ENCODE measurements around the gene SPHK2.

Gene SPHK2

DNA sequence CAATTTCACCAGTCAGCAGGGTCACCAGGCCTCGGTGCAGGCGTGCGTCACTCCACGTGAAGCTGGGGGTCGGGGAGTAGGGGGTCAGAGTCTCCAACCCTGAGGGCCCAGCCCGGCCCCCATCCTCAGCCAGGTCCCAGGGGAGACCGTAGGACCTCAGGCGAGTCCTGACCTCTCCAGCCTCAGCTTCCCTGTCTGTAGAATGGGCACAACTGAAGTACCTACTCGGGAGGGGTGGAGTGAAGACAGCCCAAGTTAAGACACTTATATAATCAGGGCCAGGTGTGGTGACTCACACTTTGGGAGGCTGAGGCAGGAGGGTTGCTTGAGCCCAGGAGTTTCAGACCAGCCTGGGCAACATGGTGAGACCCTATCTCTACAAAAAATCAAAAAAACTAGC lies 15.5 kb upstream of the SPHK2 start:
- no peak for DNase-seq

GRCh38 chr19:48606463-48607358 lies 12.6 kb upstream of the SPHK2 start, which contains the start of gene SPACA4:
SPACA4 (plus strand) TSS chr19:48606742; CDS start chr19:48606979, 237 bp downstream.
- no peak for DNase-seq

DNA sequence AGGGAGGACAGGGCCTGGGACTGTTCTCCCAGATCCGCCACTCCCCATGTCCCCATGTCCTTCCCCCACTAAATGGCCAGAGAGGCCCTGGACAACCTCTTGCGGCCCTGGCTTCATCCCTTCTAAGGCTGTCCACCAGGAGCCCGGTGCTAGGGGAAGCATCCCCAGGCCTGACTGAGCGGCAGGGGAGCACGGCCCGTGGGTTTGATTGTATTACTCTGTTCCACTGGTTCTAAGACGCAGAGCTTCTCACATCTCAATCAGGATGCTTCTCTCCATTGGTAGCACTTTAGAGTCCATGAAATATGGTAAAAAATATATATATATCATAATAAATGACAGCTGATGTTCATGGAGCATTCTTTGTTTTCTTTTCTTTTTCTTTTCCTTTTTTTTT lies 11.9 kb upstream of the SPHK2 start:
- no peak for DNase-seq

DNA sequence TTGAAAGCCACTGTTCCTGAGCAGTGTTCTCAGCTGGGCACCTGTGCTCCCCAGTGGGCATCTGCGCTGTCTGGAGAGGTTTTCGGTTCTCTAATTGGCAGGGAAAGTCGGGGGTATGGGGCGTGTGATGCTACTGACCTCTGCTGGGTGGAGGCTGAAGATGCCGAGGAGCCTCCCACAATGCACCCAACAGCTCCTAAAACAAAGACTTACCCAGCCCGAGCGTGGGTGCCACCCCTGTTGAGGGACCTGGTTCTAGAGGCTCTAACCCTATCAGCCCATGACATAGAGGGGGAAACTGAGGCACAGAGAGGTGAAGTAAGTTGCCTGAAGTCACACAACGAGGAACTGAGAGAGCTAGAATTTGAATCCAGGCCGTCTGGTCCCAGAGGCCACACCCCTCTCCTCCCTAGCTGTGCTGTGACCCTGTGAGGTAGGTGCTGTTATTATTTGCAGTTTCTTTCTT lies 10.5 kb upstream of the SPHK2 start:
- no peak for DNase-seq

DNA sequence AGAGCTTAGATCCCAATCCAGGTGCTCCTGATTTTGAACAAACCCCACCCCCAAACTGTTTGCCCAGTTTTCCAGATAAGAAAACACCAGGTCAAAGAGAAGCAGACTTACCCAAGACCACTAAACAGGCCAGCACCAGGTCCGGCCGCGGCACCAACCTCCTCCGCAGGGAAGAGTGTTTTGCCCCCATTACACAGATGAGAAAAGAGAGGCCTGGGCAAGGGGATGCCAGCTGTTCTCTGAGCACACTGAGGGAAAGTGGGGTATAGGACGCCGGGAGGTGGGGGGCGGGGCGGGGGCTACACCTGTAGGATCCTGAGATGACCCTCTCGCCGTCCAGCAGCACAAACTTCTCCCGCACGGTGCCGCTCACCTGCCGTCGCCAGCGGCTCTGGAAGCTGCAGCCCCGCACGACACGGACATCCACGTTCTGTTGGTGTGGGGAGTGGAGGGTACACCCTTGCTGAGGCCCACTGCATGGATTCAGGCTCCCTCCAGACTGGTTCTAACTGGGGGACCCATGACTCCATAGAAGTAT lies 9.7 kb upstream of the SPHK2 start:
- DNase-seq: no peak

- no peak for DNase-seq
Observed at GRCh38 chr19:48611872-48612271, 7.4 kb upstream of the SPHK2 start.

GRCh38 chr19:48613024-48613851 lies 6.1 kb upstream of the SPHK2 start:
- DNase-seq: no peak

DNA sequence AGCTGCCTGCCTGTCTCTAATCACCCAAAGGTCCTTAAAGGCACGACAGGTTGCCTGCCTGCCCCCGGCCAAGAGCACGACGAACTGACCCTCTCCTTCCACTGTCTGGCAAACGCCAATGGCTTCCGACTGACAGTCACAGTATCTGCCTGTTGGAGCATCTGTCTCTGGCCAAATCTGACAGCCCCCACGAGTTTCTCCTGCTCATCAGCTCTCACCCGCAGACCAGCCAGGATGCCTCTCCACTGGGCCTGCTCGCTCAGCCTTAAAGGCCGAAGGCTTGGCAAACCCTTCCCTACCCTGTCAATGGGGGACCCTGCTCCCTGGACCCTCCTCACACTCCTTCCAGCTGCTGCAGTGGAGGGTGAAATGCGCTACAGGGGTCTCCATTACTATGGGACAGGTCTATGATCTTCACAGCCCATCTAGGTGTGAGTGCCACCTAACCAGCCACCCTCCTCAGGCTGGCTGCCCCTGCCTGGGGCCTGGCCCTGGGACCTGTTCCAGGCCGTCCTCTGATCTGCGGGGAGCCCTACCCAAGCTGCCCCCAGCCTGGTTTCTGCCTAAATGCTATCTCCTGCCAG lies 5.4 kb upstream of the SPHK2 start:
- DNase-seq: no peak

DNA sequence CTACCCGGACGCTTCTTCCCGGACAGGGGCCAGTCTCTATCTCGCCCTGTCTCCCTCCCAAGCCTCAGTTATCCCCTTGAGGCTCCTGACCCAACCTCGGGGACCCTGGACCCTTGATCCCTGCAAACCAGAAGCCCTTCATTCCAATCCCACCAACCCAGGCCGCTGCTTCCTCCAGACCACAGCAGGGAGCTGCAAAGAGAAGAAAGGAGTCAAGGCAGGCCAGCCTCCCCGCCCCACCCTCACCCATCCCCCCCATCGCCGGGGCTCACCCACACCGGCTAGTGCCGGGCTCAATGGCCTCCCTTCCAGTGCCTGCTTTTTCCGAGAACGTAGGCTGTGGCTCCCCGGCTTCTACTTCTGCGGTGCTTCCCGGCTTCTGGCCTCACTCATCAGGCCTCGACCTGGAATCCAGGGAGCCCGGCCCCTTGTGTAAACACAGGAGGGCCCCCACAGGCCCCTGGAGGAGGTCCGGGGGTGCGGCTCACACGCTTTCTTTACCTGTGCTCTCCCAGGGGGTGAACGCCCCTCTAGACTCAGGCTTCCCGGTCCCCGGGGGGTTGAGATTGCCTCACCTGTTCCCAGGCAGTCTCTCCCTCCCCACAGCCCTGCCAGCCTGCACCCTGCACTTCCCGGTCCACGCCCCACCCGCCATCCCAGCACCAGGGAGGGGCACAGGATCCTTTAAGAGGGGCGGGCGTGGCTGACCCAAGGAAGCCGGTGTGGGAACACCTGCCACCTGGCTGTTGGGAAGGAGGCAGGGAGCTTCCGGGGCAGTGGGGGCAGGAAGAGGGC lies 4.7 kb upstream of the SPHK2 start, which contains the start of gene FAM83E:
Gene FAM83E (minus strand): TSS at position 641 of the 795 bp plus-strand sequence. CDS start 1,704 bp downstream, outside the sequence.
- no peak for DNase-seq

DNA sequence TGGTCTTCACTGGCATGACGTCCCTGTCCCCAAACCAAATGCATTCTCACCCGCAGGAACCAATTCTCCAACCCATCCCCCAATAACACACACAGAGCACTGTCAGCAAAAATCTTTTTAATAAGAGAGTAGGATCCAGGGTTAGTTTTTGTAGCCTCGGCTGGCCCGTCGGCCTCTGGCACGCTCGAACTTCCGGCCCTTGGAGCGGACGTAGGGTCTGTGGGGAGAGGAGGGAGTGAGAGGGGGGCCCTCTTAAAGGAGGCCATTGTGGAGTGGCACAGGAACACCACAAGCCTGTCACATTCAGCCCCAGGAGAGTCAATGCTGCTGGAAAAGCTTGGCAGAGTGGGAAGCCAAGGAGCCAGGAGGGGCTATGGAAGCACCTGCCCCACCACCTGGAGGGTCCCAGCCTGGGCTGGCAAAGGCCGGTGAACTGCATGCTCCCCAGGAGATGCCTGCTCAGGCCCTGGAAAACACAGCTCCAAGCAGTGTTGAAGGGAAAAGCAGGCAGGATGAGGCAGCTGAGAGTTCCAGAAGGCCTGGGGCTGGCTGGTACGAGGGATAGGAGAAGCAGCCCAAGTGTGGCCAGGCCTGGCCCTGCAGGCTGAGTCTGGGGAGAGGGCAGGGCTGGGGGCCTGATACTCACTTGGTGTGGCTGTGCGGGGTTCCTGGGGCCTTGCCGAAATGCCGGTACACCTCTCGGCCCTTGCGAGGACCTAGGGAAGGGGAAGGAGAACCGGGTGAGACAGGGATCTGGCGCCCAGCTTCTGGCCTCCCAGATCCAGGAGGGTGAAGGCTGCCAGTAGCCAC lies 3.9 kb upstream of the SPHK2 start:
- DNase-seq: no peak

GRCh38 chr19:48616041-48616436 lies 3.3 kb upstream of the SPHK2 start:
- no peak for DNase-seq

GRCh38 chr19:48616491-48617056 lies 2.7 kb upstream of the SPHK2 start:
- DNase-seq: no peak

GRCh38 chr19:48617146-48617937 lies 2.0 kb upstream of the SPHK2 start:
- no peak for DNase-seq

- no peak for DNase-seq
Observed at GRCh38 chr19:48618278-48618915, 909 bp upstream of the SPHK2 start.

GRCh38 chr19:48619692-48620585 lies 633 bp downstream of the SPHK2 start:
- no peak for DNase-seq

GRCh38 chr19:48623556-48624066 lies 4.3 kb downstream of the SPHK2 start:
- peak; percentile 56 for DNase-seq

GRCh38 chr19:48624067-48624594 lies 4.8 kb downstream of the SPHK2 start:
- peak; percentile 93 for DNase-seq
